Muscle layer of duodenum (tissue), 2 donors: ENCODE results near the gene ARHGEF16.

Experiments
- H3K27ac ChIP-seq: one replicate; pipeline ENCODE4 v1.7.0; 2013; ENCODE audit warnings: mild to moderate bottlenecking, low read length
- H3K27me3 ChIP-seq: one replicate; pipeline ENCODE4 v1.7.0; 2013; ENCODE audit warnings: low read depth, mild to moderate bottlenecking, control low read depth, low read length
- H3K36me3 ChIP-seq, 2 donors: one replicate each; pipeline ENCODE4 v1.7.0; 2013; ENCODE audit warnings: low read length in 2 of 2, control low read depth in 1 of 2, mild to moderate bottlenecking in 1 of 2; ENCODE audit not compliant: insufficient read depth in 2 of 2, control insufficient read depth in 1 of 2
- H3K4me1 ChIP-seq, 2 donors: one replicate each; pipeline ENCODE4 v1.7.0; 2013; ENCODE audit warnings: low read length in 2 of 2, mild to moderate bottlenecking in 2 of 2, control low read depth in 1 of 2, moderate library complexity in 1 of 2; ENCODE audit not compliant: insufficient read depth in 2 of 2, control insufficient read depth in 1 of 2
- H3K4me3 ChIP-seq, 2 donors: one replicate each; pipeline ENCODE4 v1.7.0; 2013; ENCODE audit warnings: low read length in 2 of 2, low read depth in 1 of 2, mild to moderate bottlenecking in 1 of 2
- H3K9me3 ChIP-seq, 2 donors: one replicate each; pipeline ENCODE4 v1.7.0; 2013; ENCODE audit warnings: low read length in 2 of 2, control low read depth in 1 of 2, mild to moderate bottlenecking in 1 of 2; ENCODE audit not compliant: control insufficient read depth in 1 of 2
- donor health status: healthy.

The ARHGEF16 gene

DNA sequence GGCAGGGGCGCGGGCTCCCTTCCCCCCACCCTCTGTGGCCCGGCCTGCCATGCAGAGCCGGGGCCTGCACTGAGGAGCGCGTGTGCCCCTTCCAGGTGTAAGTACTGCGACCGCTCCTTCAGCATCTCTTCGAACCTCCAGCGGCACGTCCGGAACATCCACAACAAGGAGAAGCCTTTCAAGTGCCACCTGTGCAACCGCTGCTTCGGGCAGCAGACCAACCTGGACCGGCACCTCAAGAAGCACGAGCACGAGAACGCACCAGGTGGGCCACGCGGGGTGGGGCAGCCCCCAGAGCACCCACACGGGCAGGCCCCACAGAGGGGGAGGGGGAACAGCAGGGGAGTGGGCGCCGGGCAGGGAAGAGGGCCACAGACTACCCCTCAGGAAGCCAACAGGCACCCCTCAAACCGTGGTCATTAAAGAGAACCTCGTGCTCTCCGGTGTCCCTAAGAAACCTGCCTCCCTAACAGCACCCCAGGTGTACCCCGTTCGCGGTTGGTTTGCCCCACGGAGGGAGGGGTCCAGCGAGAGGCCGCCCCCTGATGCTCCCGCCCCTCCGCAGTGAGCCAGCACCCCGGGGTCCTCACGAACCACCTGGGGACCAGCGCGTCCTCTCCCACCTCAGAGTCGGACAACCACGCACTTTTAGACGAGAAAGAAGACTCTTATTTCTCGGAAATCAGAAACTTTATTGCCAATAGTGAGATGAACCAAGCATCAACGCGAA, 28.8 kb upstream of the ARHGEF16 start:
- H3K9me3 ChIP-seq = no peaks in the 10 kb centered on the region
- no peaks in the 10 kb centered on the region for H3K27me3 ChIP-seq
- peaks cover 0 to 8% of the 10 kb centered on the region in 2 donors for H3K4me1 ChIP-seq
- no peak overlapping the region for H3K27ac ChIP-seq
- no peak overlapping the region for H3K4me3 ChIP-seq
- H3K36me3 ChIP-seq = no peaks in the 10 kb centered on the region

DNA sequence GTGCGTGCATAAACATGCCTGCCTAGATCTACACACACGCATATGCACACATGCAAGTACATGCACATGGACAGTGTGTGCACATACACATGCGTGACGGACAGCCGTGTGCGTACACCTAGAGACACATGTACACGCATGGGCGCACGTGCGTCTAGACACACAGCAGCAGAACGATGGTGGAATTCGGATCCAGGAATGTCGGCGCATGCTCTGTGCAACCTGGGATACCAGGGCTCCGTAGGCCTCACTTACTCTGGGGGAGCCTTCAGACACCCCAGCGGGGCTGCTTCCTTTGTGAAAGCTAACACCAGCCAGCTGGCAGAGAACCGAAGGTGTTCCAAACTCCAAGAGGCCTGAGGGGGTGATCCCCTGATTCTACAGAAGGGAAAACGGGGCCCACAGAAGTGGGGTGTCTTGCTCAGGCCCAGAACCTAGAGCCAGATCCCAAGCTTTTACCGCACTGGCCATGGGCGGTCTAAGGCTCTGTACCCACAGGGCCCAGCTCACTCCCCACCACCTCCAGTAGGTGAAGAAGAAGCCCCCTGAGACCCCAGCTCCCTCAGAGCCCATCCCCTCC, 27.4 kb upstream of the ARHGEF16 start:
- Histone ChIP-seq H3K36me3 (no peaks in the 10 kb centered on the region), H3K4me3 (no peak overlapping the region), H3K4me1 (peaks cover 0 to 8% of the 10 kb centered on the region in 2 donors), H3K9me3 (no peaks in the 10 kb centered on the region), H3K27ac (no peak overlapping the region), H3K27me3 (no peaks in the 10 kb centered on the region)

DNA sequence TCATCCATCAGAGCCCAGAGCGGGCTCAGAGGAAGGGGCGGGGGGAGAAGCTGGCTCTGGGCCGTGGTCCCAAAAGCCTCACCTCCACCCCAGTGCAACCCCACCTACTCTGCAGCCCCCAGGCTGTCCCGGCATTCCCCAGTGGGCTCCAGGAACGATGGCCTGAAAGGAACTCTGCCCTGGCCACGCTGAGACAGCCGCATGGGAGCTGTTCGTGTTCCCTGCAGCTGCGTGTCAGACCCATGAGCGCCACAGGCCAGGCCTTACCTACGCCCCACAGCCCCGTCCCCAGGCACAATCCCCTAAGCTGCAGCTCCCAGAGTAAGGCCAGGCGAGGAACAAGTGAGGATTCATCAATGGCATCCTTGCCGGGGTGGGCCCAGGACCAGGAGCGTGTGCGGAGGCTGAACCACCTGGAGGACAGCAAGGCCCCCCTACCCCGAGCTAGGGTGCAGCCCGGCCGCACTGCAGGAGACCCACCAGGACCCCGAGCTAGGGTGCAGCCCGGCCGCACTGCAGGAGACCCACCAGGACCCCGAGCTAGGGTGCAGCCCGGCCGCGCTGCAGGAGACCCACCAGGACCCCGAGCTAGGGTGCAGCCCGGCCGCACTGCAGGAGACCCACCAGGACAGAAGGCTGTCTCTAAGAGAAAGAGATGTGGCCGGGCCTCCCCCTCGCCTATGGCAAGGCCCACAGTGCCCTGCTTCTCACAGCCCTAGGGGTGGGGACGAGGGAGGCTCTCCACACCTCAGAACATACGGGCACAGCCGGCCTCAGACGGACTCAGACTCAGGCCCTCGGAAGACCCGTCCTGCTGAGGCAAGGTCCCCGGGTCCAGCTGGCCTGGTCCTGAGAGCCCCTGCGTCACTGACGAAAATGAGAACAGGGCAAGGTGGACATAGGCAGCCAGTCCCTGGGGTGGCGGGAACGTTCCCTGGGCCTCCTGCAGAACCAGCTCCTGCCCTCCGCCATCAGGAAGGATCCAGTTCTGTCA, 26.5 kb upstream of the ARHGEF16 start:
- Histone ChIP-seq H3K4me3 (no peak overlapping the region), H3K36me3 (no peaks in the 10 kb centered on the region), H3K27ac (no peak overlapping the region), H3K9me3 (no peaks in the 10 kb centered on the region), H3K27me3 (no peaks in the 10 kb centered on the region), H3K4me1 (peaks cover 0 to 8% of the 10 kb centered on the region in 2 donors)

DNA sequence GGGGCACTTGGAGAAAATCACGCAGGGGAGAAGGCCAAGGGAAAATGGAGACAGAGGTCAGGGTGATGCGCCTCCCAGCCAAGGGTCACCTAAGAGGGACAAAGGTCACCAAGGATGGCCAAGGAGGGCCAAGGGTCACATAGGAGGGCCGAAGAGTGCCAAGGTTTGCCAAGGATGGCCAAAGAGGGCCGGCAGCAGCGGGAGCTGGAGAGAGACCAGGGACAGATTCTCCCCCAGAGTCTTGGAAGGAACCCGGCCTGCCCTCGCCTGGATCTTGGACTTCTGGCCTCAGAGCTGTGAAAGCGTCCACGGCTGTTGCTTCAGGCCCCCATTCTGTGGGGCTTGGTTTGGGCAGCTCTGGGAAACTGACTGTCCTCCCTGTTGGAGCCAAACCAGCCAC, 25.6 kb upstream of the ARHGEF16 start:
- no peaks in the 10 kb centered on the region for H3K9me3 ChIP-seq
- H3K27ac ChIP-seq = no peak overlapping the region
- H3K4me1 ChIP-seq = peaks cover 0 to 8% of the 10 kb centered on the region in 2 donors
- H3K36me3 ChIP-seq = no peaks in the 10 kb centered on the region
- H3K4me3 ChIP-seq = no peak overlapping the region
- no peaks in the 10 kb centered on the region for H3K27me3 ChIP-seq

DNA sequence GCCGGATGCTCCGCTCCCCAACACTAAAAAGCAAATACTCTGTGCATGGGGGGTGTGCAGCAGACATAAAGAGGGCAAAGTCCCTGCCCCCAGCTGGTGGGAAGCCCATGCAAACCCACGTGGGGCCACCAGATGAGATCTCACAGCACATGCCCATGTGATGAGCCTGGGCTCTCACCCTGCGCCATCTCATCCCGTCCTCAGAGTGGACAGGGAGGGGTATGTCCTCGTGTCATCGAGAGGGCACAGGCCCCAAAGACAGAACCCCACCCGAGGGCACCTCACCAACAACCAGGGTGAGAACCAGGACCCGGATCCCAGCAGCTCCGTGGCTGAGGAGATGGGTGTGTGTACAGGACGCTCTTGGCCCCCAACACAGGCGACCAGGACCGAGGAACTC, 25.1 kb upstream of the ARHGEF16 start:
- no peak overlapping the region for H3K4me3 ChIP-seq
- H3K27ac ChIP-seq = no peak overlapping the region
- no peaks in the 10 kb centered on the region for H3K36me3 ChIP-seq
- H3K9me3 ChIP-seq = no peaks in the 10 kb centered on the region
- H3K27me3 ChIP-seq = no peaks in the 10 kb centered on the region
- peaks cover 0 to 6% of the 10 kb centered on the region in 2 donors for H3K4me1 ChIP-seq

DNA sequence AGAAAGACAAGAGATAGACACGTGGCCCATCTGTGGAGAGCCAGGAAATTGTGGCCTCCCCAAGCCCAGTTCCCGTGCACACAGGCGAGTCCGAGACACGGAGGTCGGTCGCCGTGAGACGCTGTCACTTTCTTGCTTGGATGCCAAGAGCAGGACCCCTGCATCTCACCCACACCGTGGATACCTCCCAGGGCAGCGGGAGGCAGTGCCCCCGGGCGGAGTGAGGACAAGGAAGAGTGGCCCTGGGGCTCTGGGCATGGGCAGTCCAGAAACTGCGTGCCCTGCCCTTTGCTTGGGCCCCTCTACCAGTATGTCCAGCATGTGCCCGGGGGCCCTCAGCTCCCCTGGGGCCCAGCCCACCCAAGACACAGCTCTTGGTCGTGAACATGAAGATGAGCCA, 24.7 kb upstream of the ARHGEF16 start:
- H3K36me3 ChIP-seq = no peaks in the 10 kb centered on the region
- no peaks in the 10 kb centered on the region for H3K27me3 ChIP-seq
- no peak overlapping the region for H3K27ac ChIP-seq
- H3K4me1 ChIP-seq = peaks cover 0 to 1% of the 10 kb centered on the region in 2 donors
- H3K9me3 ChIP-seq = no peaks in the 10 kb centered on the region
- no peak overlapping the region for H3K4me3 ChIP-seq

DNA sequence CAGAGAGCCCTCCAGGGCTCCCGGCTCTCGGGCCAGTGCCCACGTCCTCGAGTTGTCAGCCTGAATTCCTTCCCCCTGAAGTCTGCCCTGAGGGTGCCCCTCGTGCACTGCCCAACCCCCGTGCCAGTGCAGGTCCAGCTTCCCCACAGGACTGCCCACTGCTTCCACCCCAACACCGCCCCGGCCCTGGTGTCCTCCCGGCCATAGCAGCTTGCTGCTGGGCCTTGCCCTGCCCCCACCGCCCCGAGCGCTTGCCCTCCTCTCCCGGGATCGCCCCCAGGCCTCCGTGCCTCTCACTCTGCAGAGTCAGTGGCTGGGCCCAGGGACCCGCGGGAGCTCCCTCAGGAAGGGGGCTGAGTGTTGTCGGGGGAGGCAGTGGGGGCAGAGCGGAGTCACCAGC, 24.1 kb upstream of the ARHGEF16 start:
- Histone ChIP-seq H3K27ac (no peak overlapping the region), H3K4me3 (no peak overlapping the region), H3K4me1 (no peaks in the 10 kb centered on the region), H3K36me3 (no peaks in the 10 kb centered on the region), H3K27me3 (no peaks in the 10 kb centered on the region), H3K9me3 (no peaks in the 10 kb centered on the region)

DNA sequence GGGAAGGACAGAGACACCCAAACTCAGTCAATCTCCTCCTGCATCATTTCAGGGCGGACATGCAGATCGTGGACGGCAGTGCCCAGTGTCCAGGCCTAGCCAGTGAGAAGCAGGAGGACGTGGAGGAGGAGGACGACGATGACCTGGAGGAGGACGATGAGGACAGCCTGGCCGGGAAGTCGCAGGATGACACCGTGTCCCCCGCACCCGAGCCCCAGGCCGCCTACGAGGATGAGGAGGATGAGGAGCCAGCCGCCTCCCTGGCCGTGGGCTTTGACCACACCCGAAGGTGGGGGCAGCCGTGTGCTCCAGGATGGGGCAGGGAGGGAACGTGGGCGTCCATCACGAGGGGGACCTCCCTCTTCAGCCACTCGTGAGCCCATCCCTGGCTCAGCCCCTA, 23.6 kb upstream of the ARHGEF16 start:
- Histone ChIP-seq H3K27me3 (no peaks in the 10 kb centered on the region), H3K27ac (no peak overlapping the region), H3K36me3 (no peaks in the 10 kb centered on the region), H3K9me3 (no peaks in the 10 kb centered on the region), H3K4me1 (no peaks in the 10 kb centered on the region), H3K4me3 (no peak overlapping the region)

DNA sequence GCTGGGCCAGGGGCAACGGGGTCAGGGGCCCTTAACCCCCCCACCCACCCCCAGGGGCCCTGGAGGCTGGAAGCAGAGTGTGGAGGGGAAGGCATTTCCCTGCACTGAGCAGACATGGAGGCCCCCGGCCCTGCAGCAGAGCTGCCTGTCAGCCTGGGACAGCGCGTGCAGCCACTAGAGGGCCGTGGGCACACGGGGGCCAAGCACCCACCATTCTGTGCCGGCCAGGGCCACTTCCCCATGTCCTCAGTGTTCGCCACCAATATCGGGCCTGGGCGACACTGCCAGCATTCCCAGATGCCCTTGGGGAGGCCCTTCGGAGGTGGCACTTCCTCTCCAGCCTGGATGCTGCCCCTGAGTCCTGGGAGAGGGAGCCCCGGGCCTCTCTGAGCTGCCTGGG, 23.2 kb upstream of the ARHGEF16 start:
- no peaks in the 10 kb centered on the region for H3K27me3 ChIP-seq
- no peaks in the 10 kb centered on the region for H3K36me3 ChIP-seq
- H3K9me3 ChIP-seq = no peaks in the 10 kb centered on the region
- H3K4me3 ChIP-seq = no peak overlapping the region
- H3K27ac ChIP-seq = no peak overlapping the region
- H3K4me1 ChIP-seq = no peaks in the 10 kb centered on the region

DNA sequence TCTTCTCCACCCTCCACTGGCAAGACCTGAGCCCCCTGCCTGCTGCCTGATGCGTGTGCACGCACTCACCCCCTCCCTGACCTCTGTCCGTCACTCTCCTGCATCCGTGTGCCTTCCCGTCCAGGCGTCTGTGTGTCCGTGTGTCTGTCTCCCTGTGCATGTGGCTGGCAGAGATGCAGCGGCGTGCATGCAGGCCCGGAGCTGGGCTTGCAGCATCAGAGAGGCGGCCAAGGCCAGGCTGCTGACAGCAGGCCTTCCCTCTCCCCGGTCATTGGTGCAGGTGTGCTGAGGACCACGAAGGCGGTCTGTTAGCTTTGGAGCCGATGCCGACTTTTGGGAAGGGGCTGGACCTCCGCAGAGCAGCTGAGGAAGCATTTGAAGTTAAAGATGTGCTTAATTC, 22.8 kb upstream of the ARHGEF16 start:
- Histone ChIP-seq H3K27me3 (no peaks in the 10 kb centered on the region), H3K9me3 (no peaks in the 10 kb centered on the region), H3K4me3 (no peak overlapping the region), H3K36me3 (no peaks in the 10 kb centered on the region), H3K4me1 (no peaks in the 10 kb centered on the region), H3K27ac (no peak overlapping the region)

DNA sequence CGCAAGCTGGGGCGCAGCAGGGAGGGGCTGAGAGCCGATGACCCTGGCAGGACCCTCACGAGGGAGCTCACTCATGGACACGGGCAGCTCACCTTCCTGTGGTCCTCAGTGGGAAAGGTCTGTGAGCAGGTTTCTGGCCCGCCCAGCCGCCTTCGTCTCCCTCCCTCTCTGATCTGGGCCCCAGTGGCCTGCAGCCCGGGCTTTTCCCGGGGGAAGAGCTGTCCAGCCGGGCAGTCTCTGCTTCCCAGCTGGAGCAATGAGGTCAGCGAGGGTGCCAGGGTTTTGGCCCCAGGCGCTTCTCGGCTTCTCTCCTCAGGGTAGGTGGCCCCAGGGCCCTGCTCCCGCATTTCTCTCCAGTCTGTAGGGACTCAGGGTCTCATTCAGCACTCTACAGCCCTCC, 22.2 kb upstream of the ARHGEF16 start:
- H3K36me3 ChIP-seq = no peaks in the 10 kb centered on the region
- H3K27me3 ChIP-seq = no peaks in the 10 kb centered on the region
- no peak overlapping the region for H3K4me3 ChIP-seq
- no peak overlapping the region for H3K27ac ChIP-seq
- no peaks in the 10 kb centered on the region for H3K4me1 ChIP-seq
- H3K9me3 ChIP-seq = peaks cover 0 to 2% of the 10 kb centered on the region in 2 donors
